NB4 (cell line): ENCODE results near the gene RREB1.
A peak's percentile ranks its signal among the peaks of the same experiment; 100 is the strongest.

Experiments used
- DNase-seq: peaks from one replicate; pipeline ENCODE4 v3.0.0; 2010; ENCODE audit warnings: low read depth
- H3K4me3 ChIP-seq: one replicate; pipeline ENCODE4 v1.5.1; 2011; ENCODE audit warnings: mild to moderate bottlenecking, low read depth, low read length, moderate library complexity
- CTCF ChIP-seq: IDR thresholded peaks from one replicate; pipeline ENCODE4 v1.5.1; 2012; ENCODE audit warnings: low read depth, low read length
- MAX ChIP-seq: IDR thresholded peaks from 2 replicates; pipeline ENCODE4 v1.6.1; 2011; ENCODE audit warnings: low read depth, low read length
- MYC ChIP-seq: IDR thresholded peaks from 2 replicates; pipeline ENCODE4 v1.6.1; 2011; ENCODE audit warnings: low read depth, low read length
- POLR2A ChIP-seq: IDR thresholded peaks from 2 replicates; pipeline ENCODE4 v1.6.1; 2011; ENCODE audit warnings: mild to moderate bottlenecking; ENCODE audit not compliant: insufficient read length; ENCODE audit errors: extremely low read depth

Gene RREB1

GRCh38 chr6:7219310-7219709 lies 111.5 kb downstream of the RREB1 start:
- TF ChIP-seq CTCF (no peak), MYC (no peak), MAX (peak; percentile 78), POLR2A (no peak)
- H3K4me3 ChIP-seq = no peak overlapping the region
- DNase-seq = peak; percentile 87

DNA sequence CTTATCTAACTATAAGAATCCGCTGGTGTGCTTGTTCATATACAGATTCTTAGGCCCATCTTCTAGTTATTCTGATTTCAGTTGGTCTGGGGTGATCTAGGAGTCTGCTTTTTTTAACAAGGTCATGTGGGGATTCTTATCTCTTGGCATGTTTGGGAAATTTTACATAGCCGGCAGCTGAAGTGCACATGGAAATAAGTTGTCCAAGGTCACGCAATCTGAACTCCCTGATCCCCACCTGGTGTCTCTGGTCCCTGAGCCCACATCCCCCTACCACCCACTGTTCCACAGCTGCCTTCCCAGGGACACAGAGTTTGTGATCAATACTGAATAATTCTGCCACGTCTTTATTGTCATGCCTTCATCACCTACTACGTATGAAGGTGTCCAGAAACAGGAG lies 114.4 kb downstream of the RREB1 start:
- no peak for DNase-seq
- TF ChIP-seq CTCF = no peak
- no peak for TF ChIP-seq POLR2A
- no peak for TF ChIP-seq MAX
- TF ChIP-seq MYC = no peak
- H3K4me3 ChIP-seq = no peak overlapping the region

- no peak for DNase-seq
- no peak overlapping the region for H3K4me3 ChIP-seq
- TF ChIP-seq MYC (no peak), MAX (no peak), CTCF (no peak), POLR2A (no peak)
Observed at GRCh38 chr6:7224731-7225130, 117.0 kb downstream of the RREB1 start.

DNA sequence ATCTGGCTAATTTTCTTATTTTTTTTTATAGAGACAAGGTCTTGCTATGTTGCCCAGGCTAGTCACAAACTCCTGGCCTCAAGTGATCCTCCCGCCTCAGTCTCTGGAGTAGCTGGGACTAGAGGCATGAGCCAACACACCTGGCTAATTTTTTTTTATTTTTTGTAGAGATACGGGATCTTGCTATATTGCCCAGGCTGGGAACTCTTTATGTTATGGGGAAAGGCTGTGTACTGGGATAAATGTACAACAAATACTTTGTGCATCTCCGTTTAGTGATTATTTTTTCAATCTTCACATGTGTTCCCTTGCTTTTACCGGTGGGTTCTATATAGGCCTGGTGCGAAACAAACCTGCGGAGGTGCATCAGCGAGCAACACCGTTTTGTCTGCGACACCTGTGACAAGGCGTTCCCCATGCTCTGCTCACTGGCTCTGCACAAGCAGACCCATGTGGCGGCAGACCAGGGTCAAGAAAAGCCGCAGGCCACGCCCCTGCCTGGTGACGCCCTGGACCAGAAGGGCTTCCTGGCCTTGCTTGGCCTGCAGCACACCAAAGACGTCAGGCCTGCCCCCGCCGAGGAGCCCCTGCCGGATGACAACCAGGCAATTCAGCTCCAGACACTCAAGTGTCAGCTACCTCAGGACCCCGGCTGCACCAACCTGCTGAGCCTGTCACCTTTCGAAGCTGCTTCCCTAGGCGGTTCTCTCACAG lies 121.1 kb downstream of the RREB1 start:
- H3K4me3 ChIP-seq = no peak overlapping the region
- TF ChIP-seq MAX (no peak), CTCF (no peak), MYC (no peak), POLR2A (no peak)
- DNase-seq = no peak

DNA sequence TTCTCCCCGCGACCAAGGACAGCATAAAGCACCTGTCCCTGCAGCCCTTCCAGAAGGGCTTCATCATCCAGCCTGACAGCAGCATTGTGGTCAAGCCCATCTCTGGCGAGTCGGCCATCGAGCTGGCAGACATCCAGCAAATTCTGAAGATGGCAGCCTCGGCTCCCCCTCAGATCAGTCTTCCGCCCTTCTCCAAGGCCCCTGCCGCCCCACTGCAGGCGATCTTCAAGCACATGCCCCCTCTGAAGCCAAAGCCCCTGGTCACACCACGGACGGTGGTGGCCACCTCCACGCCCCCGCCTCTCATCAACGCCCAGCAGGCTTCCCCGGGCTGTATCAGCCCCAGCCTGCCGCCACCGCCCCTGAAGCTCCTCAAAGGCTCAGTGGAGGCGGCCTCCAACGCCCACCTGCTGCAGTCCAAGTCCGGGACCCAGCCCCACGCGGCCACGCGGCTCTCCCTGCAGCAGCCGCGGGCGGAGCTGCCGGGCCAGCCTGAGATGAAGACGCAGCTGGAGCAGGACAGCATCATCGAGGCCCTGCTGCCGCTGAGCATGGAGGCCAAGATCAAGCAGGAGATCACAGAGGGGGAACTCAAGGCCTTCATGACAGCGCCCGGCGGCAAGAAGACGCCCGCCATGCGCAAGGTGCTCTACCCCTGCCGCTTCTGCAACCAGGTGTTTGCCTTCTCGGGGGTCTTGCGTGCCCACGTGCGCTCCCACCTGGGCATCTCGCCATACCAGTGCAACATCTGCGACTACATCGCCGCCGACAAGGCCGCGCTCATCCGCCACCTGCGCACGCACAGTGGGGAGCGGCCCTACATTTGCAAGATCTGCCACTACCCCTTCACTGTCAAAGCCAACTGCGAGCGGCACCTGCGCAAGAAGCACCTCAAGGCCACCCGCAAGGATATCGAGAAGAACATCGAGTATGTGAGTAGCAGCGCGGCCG lies 121.9 kb downstream of the RREB1 start:
- H3K4me3 ChIP-seq = no peak overlapping the region
- TF ChIP-seq MYC (no peak), POLR2A (no peak), MAX (no peak), CTCF (no peak)
- no peak for DNase-seq
